Stimulated activated naive CD8-positive, alpha-beta T cell treated with anti-CD3 and anti-CD28 coated beads, Interleukin-15, amount 100 ng/mL, for 72 hours (primary cell): ENCODE data around the gene STAT3.
A peak's percentile ranks its signal among the peaks of the same experiment; 100 is the strongest.
"Not testable (repeated sequence)": the region's sequence is repeated elsewhere in the genome, so short reads cannot be mapped to it uniquely, and the experiment has no call there.

Experiments used
- ATAC-seq: fragments of 150-1000 bp; cut with Tn5 transposase; 2 replicates; pipeline ENCODE4 v1.10.0; 2021; ENCODE audit warnings: mild to moderate bottlenecking, moderate library complexity
- DNase-seq, 2 donors: peaks; one replicate each; pipeline ENCODE4 v3.0.0; 2021 to 2022
- H3K27ac Mint-ChIP-seq, 2 donors: one replicate each; pipeline ENCODE4 v1.8.0; 2022; ENCODE audit warnings: mild to moderate bottlenecking in 2 of 2, mixed read lengths in 2 of 2, moderate library complexity in 2 of 2
- H3K27me3 Mint-ChIP-seq: one replicate; pipeline ENCODE4 v1.8.0; 2022; ENCODE audit warnings: mixed read lengths
- H3K4me1 Mint-ChIP-seq: one replicate; pipeline ENCODE4 v1.8.0; 2022; ENCODE audit warnings: mild to moderate bottlenecking, mixed read lengths
- H3K4me3 Mint-ChIP-seq, 2 donors: one replicate each; pipeline ENCODE4 v1.8.0; 2022; ENCODE audit warnings: mild to moderate bottlenecking in 2 of 2, mixed read lengths in 2 of 2, moderate library complexity in 1 of 2
- H3K9me3 Mint-ChIP-seq, 2 donors: one replicate each; pipeline ENCODE4 v1.8.0; 2022; ENCODE audit warnings: mixed read lengths in 2 of 2

STAT3 gene

DNA sequence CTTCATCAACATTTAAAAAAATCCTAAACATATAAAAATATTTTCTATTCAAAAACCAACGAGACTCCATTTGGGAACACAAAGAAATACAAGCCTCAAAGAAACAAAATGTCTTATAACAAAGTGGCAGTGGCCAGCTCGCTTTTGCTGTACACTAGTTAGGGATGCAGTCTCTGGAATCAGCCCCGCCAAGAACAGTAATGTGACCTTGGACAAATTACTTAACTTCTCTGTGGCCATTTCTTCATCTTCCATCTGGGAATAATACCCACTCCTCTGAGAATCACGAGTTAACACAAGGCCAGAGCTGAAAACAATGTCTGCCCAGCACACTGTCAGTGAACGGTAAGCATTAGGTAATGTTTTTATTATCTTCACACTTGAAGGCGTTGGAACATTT is 117.6 kb downstream of the STAT3 start:
- Mint-ChIP-seq H3K4me1 (peaks cover 80% of the 10 kb centered on the region), H3K4me3 (peak overlapping the region; percentile 44 to 80), H3K27me3 (no peaks in the 10 kb centered on the region), H3K9me3 (no peaks in the 10 kb centered on the region), H3K27ac (peak overlapping the region; percentile 40 to 75)
- ATAC-seq (no peak), DNase-seq (no peak)

GRCh38 chr17:42270170-42270535 is 118.1 kb downstream of the STAT3 start:
- ATAC-seq (no peak), DNase-seq (no peak)
- no peaks in the 10 kb centered on the region for H3K9me3 Mint-ChIP-seq
- H3K4me1 Mint-ChIP-seq, result peaks cover 80% of the 10 kb centered on the region
- H3K27ac Mint-ChIP-seq, result peak overlapping the region; percentile 77 to 86
- H3K4me3 Mint-ChIP-seq, result peak overlapping the region in 1 of 2 donors; percentile 44
- no peaks in the 10 kb centered on the region for H3K27me3 Mint-ChIP-seq

- Mint-ChIP-seq H3K27ac (peak overlapping the region; percentile 21 to 91), H3K4me1 (peaks cover 66% of the 10 kb centered on the region)
Observed at GRCh38 chr17:42268236-42268635, 120.0 kb downstream of the STAT3 start.

GRCh38 chr17:42266918-42267766 is 121.1 kb downstream of the STAT3 start:
- DNase-seq (peak; percentile 33 to 65), ATAC-seq (peak; percentile 99)
- Mint-ChIP-seq H3K27ac (peak overlapping the region; percentile 96), H3K27me3 (no peaks in the 10 kb centered on the region), H3K9me3 (no peaks in the 10 kb centered on the region), H3K4me1 (peaks cover 56% of the 10 kb centered on the region), H3K4me3 (peak overlapping the region; percentile 49 to 71)

More at GRCh38 chr17:42268236-42268635, 120.0 kb downstream of the STAT3 start:
- Mint-ChIP-seq H3K27me3 (no peaks in the 10 kb centered on the region), H3K4me3 (peak overlapping the region in 1 of 2 donors; percentile 44), H3K9me3 (no peaks in the 10 kb centered on the region)
- DNase-seq (no peak), ATAC-seq (no peak)

- DNase-seq (no peak), ATAC-seq (no peak)
- H3K4me1 Mint-ChIP-seq, result peaks cover 49% of the 10 kb centered on the region
- peak overlapping the region; percentile 49 to 71 for H3K4me3 Mint-ChIP-seq
- no peaks in the 10 kb centered on the region for H3K9me3 Mint-ChIP-seq
- H3K27ac Mint-ChIP-seq, result peak overlapping the region; percentile 96
- no peaks in the 10 kb centered on the region for H3K27me3 Mint-ChIP-seq
Observed at GRCh38 chr17:42266462-42266861, 121.8 kb downstream of the STAT3 start.

- not testable (repeated sequence) for H3K4me3 Mint-ChIP-seq, ATAC-seq
Observed at GRCh38 chr17:42264366-42264765, 123.9 kb downstream of the STAT3 start.

More at GRCh38 chr17:42264366-42264765, 123.9 kb downstream of the STAT3 start:
- peaks cover 34% of the 10 kb centered on the region for H3K4me1 Mint-ChIP-seq
- H3K9me3 Mint-ChIP-seq, DNase-seq, H3K27me3 Mint-ChIP-seq, H3K27ac Mint-ChIP-seq: not testable (repeated sequence)
